Thyroid gland (tissue), 4 donors: ENCODE results near the gene THAP3.

Experiments
- POLR2A ChIP-seq, 2 donors: fragments of 450-650 bp; IDR thresholded peaks; one replicate each; pipeline ENCODE4 v1.6.1; 2017; ENCODE audit warnings: antibody characterized with exemption in 2 of 2, mild to moderate bottlenecking in 2 of 2, moderate library complexity in 1 of 2
- TF ChIP-seq, protein P1 (sequence below), 6 experiments: fragments of 200-600 bp in 3 of 6; fragments of 450-650 bp in 3 of 6; sonication (generic) in 3 of 6; IDR thresholded peaks; one replicate each; pipeline ENCODE4 v1.5.1; 2016 to 2019; ENCODE audit warnings: antibody characterized with exemption in 6 of 6, mild to moderate bottlenecking in 2 of 6, inconsistent platforms in 1 of 6, moderate library complexity in 1 of 6

DNA sequence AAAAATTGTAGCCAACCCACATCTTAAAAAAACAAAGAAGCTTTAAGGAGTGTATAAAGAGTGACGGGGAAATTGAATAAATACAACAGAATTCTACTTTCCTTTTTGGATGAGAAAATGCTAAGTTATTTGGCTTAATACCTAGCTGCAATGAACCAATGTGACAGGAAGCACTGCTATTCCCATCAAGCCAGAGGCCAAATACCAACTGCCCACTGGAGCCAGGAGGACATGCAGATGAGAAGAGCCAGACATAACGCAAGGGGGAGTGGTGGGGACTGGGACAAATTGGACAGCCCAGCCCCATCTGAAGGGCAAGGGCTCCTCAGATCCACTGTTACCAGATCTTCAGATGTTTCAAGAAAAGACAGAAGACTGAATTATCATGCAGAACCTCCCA lies 51.3 kb downstream of the THAP3 start:
- TF ChIP-seq, protein P1, sequence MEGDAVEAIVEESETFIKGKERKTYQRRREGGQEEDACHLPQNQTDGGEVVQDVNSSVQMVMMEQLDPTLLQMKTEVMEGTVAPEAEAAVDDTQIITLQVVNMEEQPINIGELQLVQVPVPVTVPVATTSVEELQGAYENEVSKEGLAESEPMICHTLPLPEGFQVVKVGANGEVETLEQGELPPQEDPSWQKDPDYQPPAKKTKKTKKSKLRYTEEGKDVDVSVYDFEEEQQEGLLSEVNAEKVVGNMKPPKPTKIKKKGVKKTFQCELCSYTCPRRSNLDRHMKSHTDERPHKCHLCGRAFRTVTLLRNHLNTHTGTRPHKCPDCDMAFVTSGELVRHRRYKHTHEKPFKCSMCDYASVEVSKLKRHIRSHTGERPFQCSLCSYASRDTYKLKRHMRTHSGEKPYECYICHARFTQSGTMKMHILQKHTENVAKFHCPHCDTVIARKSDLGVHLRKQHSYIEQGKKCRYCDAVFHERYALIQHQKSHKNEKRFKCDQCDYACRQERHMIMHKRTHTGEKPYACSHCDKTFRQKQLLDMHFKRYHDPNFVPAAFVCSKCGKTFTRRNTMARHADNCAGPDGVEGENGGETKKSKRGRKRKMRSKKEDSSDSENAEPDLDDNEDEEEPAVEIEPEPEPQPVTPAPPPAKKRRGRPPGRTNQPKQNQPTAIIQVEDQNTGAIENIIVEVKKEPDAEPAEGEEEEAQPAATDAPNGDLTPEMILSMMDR (IDR thresholded peaks at IDR 0.05): no peak
- no peak for TF ChIP-seq POLR2A (IDR thresholded peaks at IDR 0.05)
